ENCODE results near the gene TCN2. TPM values are rescaled to one million over a fixed set of nuclear protein-coding genes. Genes with fewer than 3 reads are reported as not detected.

TCN2 gene
- total RNA-seq, 4 donors from 2014 or later, result 38.2 to 56.1 (median 43.8) TPM

GRCh38 chr22:30603801-30604200 lies 3.2 kb upstream of the TCN2 start:
- 62 to 70% methylated on average over 3 of the region's 3 CpGs for WGBS, 2 donors
- DNase-seq (ENCODE audit: low spot score in 2 of 2), result no peak
- no peaks in the 10 kb centered on the region for H3K27me3 ChIP-seq
- H3K4me1 ChIP-seq, result peaks cover 0 to 31% (median 16%) of the 10 kb centered on the region in 4 donors
- H3K27ac ChIP-seq, result no peak overlapping the region
- H3K9me3 ChIP-seq, result no peaks in the 10 kb centered on the region
- H3K36me3 ChIP-seq, result no peaks in the 10 kb centered on the region
- no peak for TF ChIP-seq POLR2A (IDR thresholded peaks at IDR 0.05)
- TF ChIP-seq, protein P1, sequence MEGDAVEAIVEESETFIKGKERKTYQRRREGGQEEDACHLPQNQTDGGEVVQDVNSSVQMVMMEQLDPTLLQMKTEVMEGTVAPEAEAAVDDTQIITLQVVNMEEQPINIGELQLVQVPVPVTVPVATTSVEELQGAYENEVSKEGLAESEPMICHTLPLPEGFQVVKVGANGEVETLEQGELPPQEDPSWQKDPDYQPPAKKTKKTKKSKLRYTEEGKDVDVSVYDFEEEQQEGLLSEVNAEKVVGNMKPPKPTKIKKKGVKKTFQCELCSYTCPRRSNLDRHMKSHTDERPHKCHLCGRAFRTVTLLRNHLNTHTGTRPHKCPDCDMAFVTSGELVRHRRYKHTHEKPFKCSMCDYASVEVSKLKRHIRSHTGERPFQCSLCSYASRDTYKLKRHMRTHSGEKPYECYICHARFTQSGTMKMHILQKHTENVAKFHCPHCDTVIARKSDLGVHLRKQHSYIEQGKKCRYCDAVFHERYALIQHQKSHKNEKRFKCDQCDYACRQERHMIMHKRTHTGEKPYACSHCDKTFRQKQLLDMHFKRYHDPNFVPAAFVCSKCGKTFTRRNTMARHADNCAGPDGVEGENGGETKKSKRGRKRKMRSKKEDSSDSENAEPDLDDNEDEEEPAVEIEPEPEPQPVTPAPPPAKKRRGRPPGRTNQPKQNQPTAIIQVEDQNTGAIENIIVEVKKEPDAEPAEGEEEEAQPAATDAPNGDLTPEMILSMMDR (IDR thresholded peaks at IDR 0.05), result no peak
- no peak for TF ChIP-seq EP300 (IDR thresholded peaks at IDR 0.05)
- no peak overlapping the region for H3K4me3 ChIP-seq

DNA sequence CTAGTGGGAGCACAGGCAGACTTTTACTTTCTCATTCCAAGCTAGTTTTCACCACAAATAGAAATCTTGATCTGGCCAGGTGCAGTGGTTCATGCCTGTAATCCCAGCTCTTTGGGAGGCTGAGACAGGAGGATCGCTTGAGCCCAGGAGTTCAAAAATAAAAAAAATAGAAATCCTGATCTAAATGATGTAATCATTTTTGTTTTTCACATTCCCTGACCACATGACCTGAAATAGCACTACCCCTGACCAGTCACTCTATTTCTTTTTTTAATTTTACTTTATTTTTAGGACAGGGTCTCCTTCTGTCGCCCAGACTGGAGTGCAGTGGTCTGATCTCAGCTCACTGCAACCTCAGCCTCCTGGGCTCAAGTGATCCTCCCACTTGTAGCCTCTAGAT lies 2.3 kb upstream of the TCN2 start:
- no peak overlapping the region for H3K27ac ChIP-seq
- no peaks in the 10 kb centered on the region for H3K27me3 ChIP-seq
- H3K4me3 ChIP-seq, result no peak overlapping the region
- no peaks in the 10 kb centered on the region for H3K36me3 ChIP-seq
- H3K4me1 ChIP-seq, result peaks cover 0 to 41% (median 18%) of the 10 kb centered on the region in 4 donors
- WGBS, 2 donors, result 77 to 84% methylated on average over 2 of the region's 2 CpGs
- no peak for DNase-seq (ENCODE audit: low spot score in 2 of 2)
- no peaks in the 10 kb centered on the region for H3K9me3 ChIP-seq
- TF ChIP-seq EP300 (IDR thresholded peaks at IDR 0.05) (no peak), POLR2A (IDR thresholded peaks at IDR 0.05) (no peak)
- TF ChIP-seq, protein P1 (IDR thresholded peaks at IDR 0.05), result no peak

DNA sequence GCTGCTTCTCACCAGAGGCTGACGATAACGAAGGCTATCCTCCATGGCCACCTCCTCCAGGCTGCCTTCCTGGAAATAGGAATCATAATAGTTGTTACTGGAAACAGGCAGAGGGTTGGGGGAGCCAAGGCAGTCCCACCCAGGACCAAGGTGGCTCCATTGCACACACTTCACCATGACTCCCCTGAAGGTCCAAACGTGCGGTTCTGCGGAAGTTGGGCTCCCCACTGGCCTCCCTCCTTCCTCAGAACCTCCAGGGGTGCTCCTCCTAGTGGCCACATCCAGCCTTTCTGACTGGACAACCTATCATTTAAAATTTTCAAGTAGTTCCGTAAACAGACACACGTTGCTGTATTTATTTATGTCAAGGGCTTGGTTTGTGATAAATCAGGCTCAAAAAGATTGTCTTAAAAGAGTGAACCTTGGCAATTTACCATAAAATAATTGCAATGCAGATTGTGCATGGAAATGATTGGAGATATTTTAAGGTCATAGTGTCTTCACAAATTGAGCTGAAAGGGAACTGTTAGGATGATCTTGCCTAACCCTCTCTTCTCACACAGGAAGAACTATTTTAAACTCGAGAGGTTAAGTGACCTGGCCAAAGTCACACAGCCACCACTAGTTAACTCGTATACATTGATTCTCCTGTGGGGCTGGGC lies 1.4 kb upstream of the TCN2 start:
- H3K9me3 ChIP-seq, result no peaks in the 10 kb centered on the region
- H3K36me3 ChIP-seq, result no peaks in the 10 kb centered on the region
- DNase-seq (ENCODE audit: low spot score in 2 of 2), result peak in 1 of 2 donors; percentile 54
- H3K27ac ChIP-seq, result peak overlapping the region; percentile 65 to 81 (median 78)
- TF ChIP-seq POLR2A (IDR thresholded peaks at IDR 0.05), result no peak
- no peak for TF ChIP-seq EP300 (IDR thresholded peaks at IDR 0.05)
- TF ChIP-seq, protein P1 (IDR thresholded peaks at IDR 0.05), result peak; percentile 59 to 67 (median 62)
- 26 to 28% methylated on average over 9 of the region's 9 CpGs for WGBS, 2 donors
- H3K27me3 ChIP-seq, result no peaks in the 10 kb centered on the region
- peak overlapping the region in 2 of 4 donors; percentile 46 to 62 for H3K4me3 ChIP-seq
- H3K4me1 ChIP-seq, result peaks cover 0 to 46% (median 18%) of the 10 kb centered on the region in 4 donors

DNA sequence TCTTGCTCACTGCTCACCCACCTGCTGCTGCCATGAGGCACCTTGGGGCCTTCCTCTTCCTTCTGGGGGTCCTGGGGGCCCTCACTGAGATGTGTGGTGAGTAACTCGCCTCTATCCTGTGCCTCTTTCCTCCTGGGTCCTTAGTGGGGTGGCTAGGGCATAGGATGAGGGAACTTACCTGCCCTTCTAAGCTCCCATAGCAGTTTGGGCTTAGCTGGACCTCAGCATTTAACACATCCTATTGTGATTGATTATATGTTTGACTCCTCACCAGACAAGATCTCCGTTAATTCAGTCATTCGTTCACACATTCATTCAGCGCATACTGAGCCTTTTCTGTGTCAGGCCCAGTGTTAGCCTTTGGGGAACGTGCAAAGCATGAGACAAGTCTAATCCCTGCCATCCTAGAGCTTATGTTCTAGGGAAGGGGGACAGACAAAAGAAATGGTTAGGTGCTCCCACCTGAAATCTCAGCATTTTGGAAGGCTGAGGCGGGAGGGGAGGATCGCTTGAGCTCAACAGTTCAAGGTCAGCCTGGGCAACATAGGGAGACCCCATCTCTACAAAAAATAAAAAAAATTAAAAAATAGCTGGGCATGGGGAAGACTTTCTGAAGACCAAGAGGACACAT lies 441 bp downstream of the TCN2 start:
- H3K9me3 ChIP-seq, result no peaks in the 10 kb centered on the region
- H3K27me3 ChIP-seq, result no peaks in the 10 kb centered on the region
- 71 to 73% methylated on average over 7 of the region's 7 CpGs for WGBS, 2 donors
- DNase-seq (ENCODE audit: low spot score in 2 of 2), result no peak
- peak overlapping the region; percentile 46 to 70 (median 54) for H3K4me3 ChIP-seq
- H3K4me1 ChIP-seq, result peaks cover 0 to 46% (median 18%) of the 10 kb centered on the region in 4 donors
- peaks cover 0 to 17% (median 0%) of the 10 kb centered on the region in 3 donors for H3K36me3 ChIP-seq
- peak overlapping the region; percentile 38 to 81 (median 78) for H3K27ac ChIP-seq
- TF ChIP-seq EP300 (IDR thresholded peaks at IDR 0.05) (no peak), POLR2A (IDR thresholded peaks at IDR 0.05) (no peak)
- TF ChIP-seq, protein P1 (IDR thresholded peaks at IDR 0.05), result no peak

GRCh38 chr22:30607939-30608338 lies 965 bp downstream of the TCN2 start:
- peaks cover 0 to 21% (median 0%) of the 10 kb centered on the region in 3 donors for H3K36me3 ChIP-seq
- H3K9me3 ChIP-seq, result no peaks in the 10 kb centered on the region
- H3K27ac ChIP-seq, result peak overlapping the region in 3 of 4 donors; percentile 77 to 81 (median 80)
- peak overlapping the region in 1 of 4 donors; percentile 62 for H3K4me3 ChIP-seq
- H3K27me3 ChIP-seq, result no peaks in the 10 kb centered on the region
- TF ChIP-seq EP300 (IDR thresholded peaks at IDR 0.05) (no peak), POLR2A (IDR thresholded peaks at IDR 0.05) (no peak)
- TF ChIP-seq, protein P1 (IDR thresholded peaks at IDR 0.05), result no peak
- H3K4me1 ChIP-seq, result peaks cover 0 to 46% (median 18%) of the 10 kb centered on the region in 4 donors
- no peak for DNase-seq (ENCODE audit: low spot score in 2 of 2)
- WGBS, 2 donors, result 72 to 77% methylated on average over 7 of the region's 7 CpGs

All from tibial nerve (tissue), 4 donors.